Glutamatergic neuron (in vitro differentiated cells): ENCODE data around the gene PPME1. TPM values are rescaled to one million over a fixed set of nuclear protein-coding genes. Genes with fewer than 3 reads are reported as not detected.
"Not testable (repeated sequence)": the region's sequence is repeated elsewhere in the genome, so short reads cannot be mapped to it uniquely, and the experiment has no call there.

Source experiments
- DNase-seq: peaks from one replicate; pipeline ENCODE4 v3.0.0; 2022
- H3K27ac Mint-ChIP-seq: one replicate; pipeline ENCODE4 v1.8.0; 2020; ENCODE audit warnings: mild to moderate bottlenecking, mixed read lengths, inconsistent platforms; ENCODE audit not compliant: unreplicated experiment
- H3K27me3 Mint-ChIP-seq: one replicate; pipeline ENCODE4 v1.8.0; 2020; ENCODE audit warnings: mild to moderate bottlenecking, moderate library complexity, mixed read lengths, inconsistent platforms; ENCODE audit not compliant: unreplicated experiment
- H3K36me3 Mint-ChIP-seq: one replicate; pipeline ENCODE4 v1.8.0; 2020; ENCODE audit warnings: mild to moderate bottlenecking, mixed read lengths, inconsistent platforms; ENCODE audit not compliant: unreplicated experiment
- H3K4me1 Mint-ChIP-seq: one replicate; pipeline ENCODE4 v1.8.0; 2020; ENCODE audit warnings: mild to moderate bottlenecking, low read depth, mixed read lengths, inconsistent platforms; ENCODE audit not compliant: unreplicated experiment
- H3K4me3 Mint-ChIP-seq: one replicate; pipeline ENCODE4 v1.8.0; 2020; ENCODE audit warnings: mild to moderate bottlenecking, mixed read lengths, inconsistent platforms; ENCODE audit not compliant: unreplicated experiment
- H3K9me3 Mint-ChIP-seq: one replicate; pipeline ENCODE4 v1.8.0; 2020; ENCODE audit warnings: mild to moderate bottlenecking, moderate library complexity, mixed read lengths, inconsistent platforms; ENCODE audit not compliant: unreplicated experiment
- CTCF ChIP-seq: fragments of 200-600 bp; sonication (generic); IDR thresholded peaks from one replicate; pipeline ENCODE4 v1.5.0; 2021; ENCODE audit not compliant: partially characterized antibody, unreplicated experiment
- long read RNA-seq: library from polyadenylated mRNA; unstranded; transcript quantifications from one replicate; pipeline ENCODE4 v2.0.0, GENCODE V29; 2020; ENCODE audit not compliant: unreplicated experiment
- total RNA-seq: library from RNA; stranded (reverse); fragmentation: NEBNext Ultra II Directional; extraction: Animal tissue kit (Norgen Biotek cat#: 25700); gene quantifications from one replicate; pipeline ENCODE4 v1.2.1, GENCODE V29; 2021; ENCODE audit not compliant: unreplicated experiment

PPME1 gene, protein sequence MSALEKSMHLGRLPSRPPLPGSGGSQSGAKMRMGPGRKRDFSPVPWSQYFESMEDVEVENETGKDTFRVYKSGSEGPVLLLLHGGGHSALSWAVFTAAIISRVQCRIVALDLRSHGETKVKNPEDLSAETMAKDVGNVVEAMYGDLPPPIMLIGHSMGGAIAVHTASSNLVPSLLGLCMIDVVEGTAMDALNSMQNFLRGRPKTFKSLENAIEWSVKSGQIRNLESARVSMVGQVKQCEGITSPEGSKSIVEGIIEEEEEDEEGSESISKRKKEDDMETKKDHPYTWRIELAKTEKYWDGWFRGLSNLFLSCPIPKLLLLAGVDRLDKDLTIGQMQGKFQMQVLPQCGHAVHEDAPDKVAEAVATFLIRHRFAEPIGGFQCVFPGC
- 65.1 TPM for total RNA-seq
- long read RNA-seq, transcript PPME1-201 (14 exons, 2,677 nt), result major isoform, 40 of 51 reads
- long read RNA-seq, partial matches to known transcripts, result 3 of 51 reads
- long read RNA-seq, other reads (novel, unspliced or antisense), result 5 of 51 reads

DNA sequence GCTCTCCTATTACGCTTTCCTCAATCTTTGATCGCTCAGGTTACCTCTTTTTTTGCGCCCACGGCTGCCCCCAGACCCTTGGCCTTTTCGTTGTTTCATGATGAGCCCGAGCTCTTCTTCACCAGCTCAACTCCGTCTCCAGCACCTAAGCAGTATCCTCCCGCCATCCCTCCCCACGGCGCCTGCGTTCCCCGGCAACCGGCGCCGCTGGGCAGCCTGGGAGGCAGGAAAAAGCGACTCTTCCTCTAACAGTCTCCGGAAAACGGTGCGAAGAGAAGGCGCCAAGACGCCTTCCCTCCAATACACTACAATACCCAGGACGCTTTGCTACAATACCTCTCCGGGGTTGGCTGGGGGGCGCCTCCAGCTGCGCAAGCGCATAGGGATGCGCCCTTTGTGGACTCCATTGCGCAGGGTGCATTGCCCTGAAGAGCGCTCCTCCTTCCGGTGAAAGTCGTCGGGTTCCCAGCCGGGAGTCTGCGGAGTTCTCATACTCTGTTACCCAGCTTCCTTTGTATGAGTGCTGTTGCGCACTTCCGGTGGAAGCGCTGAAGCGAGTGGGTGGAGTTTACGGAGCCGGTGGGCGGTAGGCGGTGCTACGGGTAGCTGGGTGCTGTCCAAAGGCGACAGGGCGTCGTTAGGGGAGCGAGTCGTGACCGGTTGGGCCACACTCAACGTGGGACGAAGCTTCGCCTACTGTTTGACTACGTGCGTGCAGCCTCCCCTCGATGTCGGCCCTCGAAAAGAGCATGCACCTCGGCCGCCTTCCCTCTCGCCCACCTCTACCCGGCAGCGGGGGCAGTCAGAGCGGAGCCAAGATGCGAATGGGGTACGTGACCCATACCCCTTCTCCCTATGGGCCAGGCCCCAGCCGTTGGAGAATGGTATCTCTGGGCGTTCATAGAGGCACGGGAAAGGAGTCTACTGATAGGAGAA lies at the start of gene PPME1, which contains the start of gene C2CD3:
TSS of gene PPME1 (plus strand) at position 596 of the 936 bp plus-strand sequence. CDS start at position 729, 133 bp downstream.
TSS of gene C2CD3 (minus strand) at position 309 of the 936 bp plus-strand sequence. CDS start at position 99, 210 bp downstream.
- peak; percentile 5 for TF ChIP-seq CTCF
- Mint-ChIP-seq H3K9me3 (no peaks in the 10 kb centered on the region), H3K27me3 (no peaks in the 10 kb centered on the region), H3K36me3 (no peaks in the 10 kb centered on the region), H3K4me3 (no peak within 1 kb of the TSS), H3K4me1 (no peaks in the 10 kb centered on the region), H3K27ac (no peak within 1 kb of the TSS)
- peak; percentile 97 for DNase-seq

- H3K4me3 Mint-ChIP-seq, result no peak overlapping the region
- TF ChIP-seq CTCF, result no peak
- no peak overlapping the region for H3K27ac Mint-ChIP-seq
Observed at GRCh38 chr11:74121804-74122203, 49.3 kb upstream of the PPME1 start.

GRCh38 chr11:74123008-74123448 lies 48.1 kb upstream of the PPME1 start:
- DNase-seq, result no peak
- Mint-ChIP-seq H3K9me3 (peaks cover 2% of the 10 kb centered on the region), H3K4me1 (no peaks in the 10 kb centered on the region), H3K36me3 (no peaks in the 10 kb centered on the region), H3K4me3 (no peak overlapping the region), H3K27ac (no peak overlapping the region), H3K27me3 (peaks cover 1% of the 10 kb centered on the region)
- TF ChIP-seq CTCF, result no peak

More at GRCh38 chr11:74121804-74122203, 49.3 kb upstream of the PPME1 start:
- no peaks in the 10 kb centered on the region for H3K4me1 Mint-ChIP-seq
- peaks cover 1% of the 10 kb centered on the region for H3K27me3 Mint-ChIP-seq
- no peak for DNase-seq
- H3K9me3 Mint-ChIP-seq, result peaks cover 2% of the 10 kb centered on the region
- H3K36me3 Mint-ChIP-seq, result peaks cover 4% of the 10 kb centered on the region

DNA sequence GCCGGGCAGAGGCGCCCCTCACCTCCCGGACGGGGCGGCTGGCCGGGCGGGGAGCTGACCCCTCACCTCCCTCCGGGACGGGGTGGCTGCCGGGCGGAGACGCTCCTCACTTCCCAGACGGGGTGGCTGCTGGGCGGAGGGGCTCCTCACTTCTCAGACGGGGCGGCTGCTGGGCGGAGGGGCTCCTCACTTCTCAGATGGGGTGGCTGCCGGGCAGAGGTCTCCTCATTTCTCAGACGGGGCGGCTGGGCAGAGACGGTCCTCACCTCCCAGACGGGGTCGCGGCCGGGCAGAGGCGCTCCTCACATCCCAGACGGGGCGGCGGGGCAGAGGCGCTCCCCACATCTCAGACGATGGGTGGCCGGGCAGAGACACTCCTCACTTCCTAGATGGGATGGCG lies 42.0 kb upstream of the PPME1 start:
- H3K4me1 Mint-ChIP-seq, H3K4me3 Mint-ChIP-seq, H3K36me3 Mint-ChIP-seq, H3K9me3 Mint-ChIP-seq, DNase-seq, H3K27ac Mint-ChIP-seq, H3K27me3 Mint-ChIP-seq: not testable (repeated sequence)

GRCh38 chr11:74132833-74133232 lies 38.3 kb upstream of the PPME1 start:
- H3K27me3 Mint-ChIP-seq, result no peaks in the 10 kb centered on the region
- H3K4me3 Mint-ChIP-seq, result no peak overlapping the region
- no peak overlapping the region for H3K27ac Mint-ChIP-seq
- no peaks in the 10 kb centered on the region for H3K4me1 Mint-ChIP-seq
- H3K36me3 Mint-ChIP-seq, result no peaks in the 10 kb centered on the region
- peaks cover 2% of the 10 kb centered on the region for H3K9me3 Mint-ChIP-seq
- TF ChIP-seq CTCF, result no peak
- DNase-seq, result no peak
